ENCODE data around the gene ANGPTL4. TPM values are rescaled to one million over a fixed set of nuclear protein-coding genes. Genes with fewer than 3 reads are reported as not detected.

The ANGPTL4 gene
- total RNA-seq, 1 donor, result 4.4 TPM

DNA sequence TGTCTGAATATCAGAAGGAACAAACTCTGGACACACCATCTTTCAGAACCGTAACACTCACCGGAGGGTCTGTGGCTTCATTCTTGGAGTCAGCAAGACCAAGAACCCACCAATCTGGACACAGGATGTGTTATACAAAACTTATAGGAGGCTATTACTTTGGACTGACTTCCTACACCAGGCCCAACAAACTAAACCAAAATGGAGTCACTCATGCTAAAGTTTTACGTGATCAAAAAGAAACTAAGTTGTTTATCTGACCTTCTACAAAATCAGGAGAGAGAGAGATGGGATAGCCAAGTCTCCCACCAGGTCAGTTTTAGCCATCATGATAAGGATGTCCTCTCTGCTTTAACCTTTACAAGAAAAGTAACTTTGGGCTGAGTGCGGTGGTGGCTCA lies 23.0 kb downstream of the ANGPTL4 start:
- DNase-seq (ENCODE audit: low read depth), result no peak
- TF ChIP-seq CTCF (IDR thresholded peaks at IDR 0.05; ENCODE audit: insufficient read depth, low read length), result no peak
- H3K4me3 ChIP-seq (ENCODE audit: low read depth, low read length), result no peak overlapping the region

DNA sequence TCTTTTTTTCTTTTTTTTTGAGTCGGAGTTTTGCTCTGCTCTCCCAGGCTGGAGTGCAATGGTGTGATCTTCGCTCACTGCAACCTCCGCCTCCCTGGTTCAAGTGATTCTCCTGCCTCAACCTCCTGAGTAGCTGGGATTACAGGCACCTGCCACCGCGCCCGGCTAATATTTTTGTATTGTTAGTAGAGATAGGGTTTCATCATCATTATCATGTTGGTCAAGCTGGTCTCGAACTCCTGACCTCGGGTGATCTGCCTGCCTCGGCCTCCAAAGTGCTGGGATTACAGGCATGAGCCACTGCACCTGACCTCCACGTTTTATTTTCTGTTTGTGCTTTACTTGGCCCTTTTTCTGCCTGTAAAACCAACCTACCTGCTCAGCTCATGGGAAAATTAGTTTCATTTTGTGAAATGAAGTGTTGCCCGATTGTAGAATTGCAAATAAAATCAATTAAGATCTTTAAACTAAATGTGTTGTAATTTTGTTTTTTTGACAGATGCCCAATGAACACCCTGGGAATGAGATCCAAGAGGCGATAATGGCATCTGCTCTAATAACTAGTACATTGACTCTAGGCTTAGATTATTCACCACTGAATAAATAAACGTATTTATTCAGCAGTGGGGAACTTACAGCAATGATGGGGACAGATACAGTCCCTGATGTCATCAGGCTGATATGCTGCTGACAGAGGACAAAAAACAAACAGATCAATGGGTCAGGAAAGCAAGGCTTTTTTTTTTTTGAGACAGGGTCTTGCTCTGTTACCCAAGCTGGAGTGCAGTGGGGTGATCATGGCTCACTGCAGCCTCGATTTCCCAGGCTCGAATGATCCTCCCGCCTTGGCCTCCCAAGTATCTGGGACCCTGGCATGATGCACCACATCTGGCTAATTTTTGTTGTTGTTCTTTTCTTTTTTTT lies 24.0 kb downstream of the ANGPTL4 start:
- no peak overlapping the region for H3K4me3 ChIP-seq (ENCODE audit: low read depth, low read length)
- no peak for TF ChIP-seq CTCF (IDR thresholded peaks at IDR 0.05; ENCODE audit: insufficient read depth, low read length)
- DNase-seq (ENCODE audit: low read depth), result no peak

GRCh38 chr19:8388612-8388958 lies 24.6 kb downstream of the ANGPTL4 start:
- TF ChIP-seq CTCF (IDR thresholded peaks at IDR 0.05; ENCODE audit: insufficient read depth, low read length), result no peak
- DNase-seq (ENCODE audit: low read depth), result no peak
- H3K4me3 ChIP-seq (ENCODE audit: low read depth, low read length), result no peak overlapping the region

- DNase-seq (ENCODE audit: low read depth), result peak; percentile 100
- H3K4me3 ChIP-seq (ENCODE audit: low read depth, low read length), result peak within 1 kb of the TSS; percentile 80
- no peak for TF ChIP-seq CTCF (IDR thresholded peaks at IDR 0.05; ENCODE audit: insufficient read depth, low read length)
Observed at GRCh38 chr19:8389891-8390616, 26.1 kb downstream of the ANGPTL4 start, which contains the start of gene RAB11B. Gene RAB11B (plus strand): TSS chr19:8390360. CDS start chr19:8390417, 57 bp downstream.

DNA sequence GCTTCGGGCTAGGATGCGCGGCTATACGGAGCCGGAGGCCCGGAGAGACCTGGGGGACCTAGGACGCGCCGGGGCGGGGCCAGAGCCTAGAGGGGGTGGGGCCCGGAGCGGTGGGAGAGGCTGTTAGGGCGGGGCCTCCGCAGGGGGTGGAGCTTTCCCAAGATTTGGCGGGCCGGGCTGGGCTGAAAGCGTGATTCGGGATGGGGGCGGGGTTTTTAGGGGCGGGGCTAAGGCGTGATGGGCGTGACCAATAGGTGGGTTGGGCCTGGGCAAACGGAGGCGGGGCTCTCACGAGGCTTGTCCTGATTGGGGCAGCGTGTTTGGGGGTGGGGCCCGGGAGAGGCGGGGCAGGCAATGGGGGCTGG lies 26.6 kb downstream of the ANGPTL4 start:
- peak overlapping the region; percentile 80 for H3K4me3 ChIP-seq (ENCODE audit: low read depth, low read length)
- peak; percentile 93 for DNase-seq (ENCODE audit: low read depth)
- TF ChIP-seq CTCF (IDR thresholded peaks at IDR 0.05; ENCODE audit: insufficient read depth, low read length), result no peak

GRCh38 chr19:8391198-8392016 lies 27.5 kb downstream of the ANGPTL4 start:
- peak overlapping the region; percentile 51 for H3K4me3 ChIP-seq (ENCODE audit: low read depth, low read length)
- DNase-seq (ENCODE audit: low read depth), result no peak
- no peak for TF ChIP-seq CTCF (IDR thresholded peaks at IDR 0.05; ENCODE audit: insufficient read depth, low read length)
